Endodermal cell (in vitro differentiated cells): Measurements from ENCODE around the gene PLEKHJ1. TPM values are rescaled to one million over a fixed set of nuclear protein-coding genes. Genes with fewer than 3 reads are reported as not detected.

ENCODE experiments used
- DNase-seq: peaks from one replicate; pipeline ENCODE4 v3.0.0-alpha.2; 2017
- H3K27ac ChIP-seq: 2 replicates; pipeline ENCODE4 v1.5.1; 2013; ENCODE audit warnings: mild to moderate bottlenecking, low read depth, low read length, moderate library complexity
- H3K27me3 ChIP-seq: 2 replicates; pipeline ENCODE4 v1.6.1; 2013; ENCODE audit warnings: mild to moderate bottlenecking, low read length, moderate library complexity; ENCODE audit not compliant: insufficient read depth, control insufficient read depth, poor library complexity, severe bottlenecking
- H3K36me3 ChIP-seq: 2 replicates; pipeline ENCODE4 v1.7.0; 2013; ENCODE audit warnings: mild to moderate bottlenecking, low read length, moderate library complexity; ENCODE audit not compliant: control insufficient read depth, insufficient read depth
- H3K4me1 ChIP-seq: one replicate; pipeline ENCODE4 v1.7.0; 2013; ENCODE audit warnings: low read length; ENCODE audit not compliant: control insufficient read depth, insufficient read depth
- H3K4me3 ChIP-seq: 2 replicates; pipeline ENCODE4 v1.5.1; 2013; ENCODE audit warnings: mild to moderate bottlenecking, low read length, moderate library complexity
- H3K9ac ChIP-seq: 2 replicates; pipeline ENCODE4 v1.6.1; 2013; ENCODE audit warnings: mild to moderate bottlenecking, low read length, moderate library complexity; ENCODE audit not compliant: poor library complexity, severe bottlenecking; ENCODE audit errors: extremely low read depth
- H3K9me3 ChIP-seq: 2 replicates; pipeline ENCODE4 v1.6.1; 2013; ENCODE audit warnings: mild to moderate bottlenecking, low read length, moderate library complexity; ENCODE audit not compliant: control insufficient read depth
- H3K27ac Mint-ChIP-seq: 2 replicates; pipeline ENCODE4 v1.8.0; 2020; ENCODE audit warnings: mixed read lengths
- H3K27me3 Mint-ChIP-seq: 2 replicates; pipeline ENCODE4 v1.8.0; 2021; ENCODE audit warnings: mild to moderate bottlenecking, mixed read lengths; ENCODE audit not compliant: insufficient read depth
- H3K36me3 Mint-ChIP-seq: 2 replicates; pipeline ENCODE4 v1.8.0; 2020; ENCODE audit warnings: low read depth, mixed read lengths
- H3K4me1 Mint-ChIP-seq: 2 replicates; pipeline ENCODE4 v1.8.0; 2020; ENCODE audit warnings: mixed read lengths
- H3K4me3 Mint-ChIP-seq: 2 replicates; pipeline ENCODE4 v1.8.0; 2020; ENCODE audit warnings: mild to moderate bottlenecking, moderate library complexity, mixed read lengths
- H3K9me3 Mint-ChIP-seq: 2 replicates; pipeline ENCODE4 v1.8.0; 2020; ENCODE audit warnings: mild to moderate bottlenecking, mixed read lengths
- CTCF ChIP-seq: fragments of 200-600 bp; sonication (generic); conservative IDR thresholded peaks from 2 replicates; pipeline ENCODE4 v1.5.0; 2021; ENCODE audit warnings: antibody characterized with exemption, mild to moderate bottlenecking
- WGBS, 2 experiments: methylation state at CpG; one replicate each; pipeline versions ENCODE4 v1.1.5 to v1.1.7; 2013; ENCODE audit warnings: missing lambda C conversion rate in 2 of 2, mixed read lengths in 1 of 2; ENCODE audit not compliant: insufficient coverage in 1 of 2, insufficient read length in 1 of 2; 5-methylcytosine and 5-hydroxymethylcytosine counted together
- total RNA-seq, 2 donors: library from RNA; stranded (reverse); fragmentation: NEBNext Ultra II Directional in 1 of 2; extraction: Animal tissue kit (Norgen Biotek cat#: 25700) in 1 of 2; gene quantifications; 2 replicates in 1 of 2; 3 replicates in 1 of 2; pipeline ENCODE4 v1.2.1, GENCODE V29; 2021

Gene PLEKHJ1
- total RNA-seq, 2 donors from 2014 or later = 146 to 192 TPM

- H3K27me3 ChIP-seq = no peaks in the 10 kb centered on the region
- Mint-ChIP-seq H3K4me1 (no peaks in the 10 kb centered on the region), H3K36me3 (peaks cover 32% of the 10 kb centered on the region), H3K27me3 (no peaks in the 10 kb centered on the region), H3K9me3 (no peaks in the 10 kb centered on the region), H3K27ac (no peak overlapping the region), H3K4me3 (no peak overlapping the region)
- H3K36me3 ChIP-seq = peaks cover 30% of the 10 kb centered on the region
- H3K4me1 ChIP-seq = no peaks in the 10 kb centered on the region
- DNase-seq = no peak
- H3K4me3 ChIP-seq = no peak overlapping the region
- no peak overlapping the region for H3K9ac ChIP-seq
- no peak overlapping the region for H3K27ac ChIP-seq
- TF ChIP-seq CTCF = no peak
- no peaks in the 10 kb centered on the region for H3K9me3 ChIP-seq
- WGBS, 2 experiments = 84 to 92% methylated on average over 8 to 10 of the region's 10 CpGs
Observed at GRCh38 chr19:2208975-2209374, 27.2 kb downstream of the PLEKHJ1 start.

- Histone ChIP-seq H3K9me3 (no peaks in the 10 kb centered on the region), H3K4me1 (no peaks in the 10 kb centered on the region), H3K27me3 (no peaks in the 10 kb centered on the region), H3K36me3 (peaks cover 30% of the 10 kb centered on the region), H3K9ac (no peak overlapping the region), H3K27ac (no peak overlapping the region), H3K4me3 (no peak overlapping the region)
- peak; percentile 19 for TF ChIP-seq CTCF
- Mint-ChIP-seq H3K4me3 (no peak overlapping the region), H3K4me1 (no peaks in the 10 kb centered on the region), H3K36me3 (peaks cover 33% of the 10 kb centered on the region), H3K27ac (no peak overlapping the region), H3K9me3 (no peaks in the 10 kb centered on the region), H3K27me3 (no peaks in the 10 kb centered on the region)
- DNase-seq = peak; percentile 80
- 83 to 85% methylated on average over 18 to 36 of the region's 36 CpGs for WGBS, 2 experiments
Observed at GRCh38 chr19:2207991-2208860, 27.9 kb downstream of the PLEKHJ1 start.

GRCh38 chr19:2207008-2207407 lies 29.1 kb downstream of the PLEKHJ1 start:
- no peaks in the 10 kb centered on the region for H3K27me3 ChIP-seq
- H3K36me3 Mint-ChIP-seq = peaks cover 32% of the 10 kb centered on the region
- no peak for TF ChIP-seq CTCF
- H3K9me3 Mint-ChIP-seq = no peaks in the 10 kb centered on the region
- no peaks in the 10 kb centered on the region for H3K27me3 Mint-ChIP-seq
- no peak overlapping the region for H3K9ac ChIP-seq
- no peak for DNase-seq
- H3K36me3 ChIP-seq = peaks cover 23% of the 10 kb centered on the region
- no peaks in the 10 kb centered on the region for H3K4me1 Mint-ChIP-seq
- H3K9me3 ChIP-seq = no peaks in the 10 kb centered on the region
- H3K4me3 Mint-ChIP-seq = no peak overlapping the region
- no peak overlapping the region for H3K4me3 ChIP-seq
- WGBS, 2 experiments = 95 to 98% methylated on average over 7 to 15 of the region's 15 CpGs
- no peak overlapping the region for H3K27ac Mint-ChIP-seq
- no peak overlapping the region for H3K27ac ChIP-seq
- H3K4me1 ChIP-seq = no peaks in the 10 kb centered on the region
